Stimulated activated CD8-positive, alpha-beta memory T cell treated with anti-CD3 and anti-CD28 coated beads, Interleukin-2, amount 100 ng/mL, for 48 hours (primary cell): ENCODE results near the gene SYNE3.
A peak's percentile ranks its signal among the peaks of the same experiment; 100 is the strongest.

Source experiments
- DNase-seq, 2 donors: peaks; one replicate each; pipeline ENCODE4 v3.0.0-alpha.2; 2020; ENCODE audit warnings: low read depth in 2 of 2

The SYNE3 gene

DNA sequence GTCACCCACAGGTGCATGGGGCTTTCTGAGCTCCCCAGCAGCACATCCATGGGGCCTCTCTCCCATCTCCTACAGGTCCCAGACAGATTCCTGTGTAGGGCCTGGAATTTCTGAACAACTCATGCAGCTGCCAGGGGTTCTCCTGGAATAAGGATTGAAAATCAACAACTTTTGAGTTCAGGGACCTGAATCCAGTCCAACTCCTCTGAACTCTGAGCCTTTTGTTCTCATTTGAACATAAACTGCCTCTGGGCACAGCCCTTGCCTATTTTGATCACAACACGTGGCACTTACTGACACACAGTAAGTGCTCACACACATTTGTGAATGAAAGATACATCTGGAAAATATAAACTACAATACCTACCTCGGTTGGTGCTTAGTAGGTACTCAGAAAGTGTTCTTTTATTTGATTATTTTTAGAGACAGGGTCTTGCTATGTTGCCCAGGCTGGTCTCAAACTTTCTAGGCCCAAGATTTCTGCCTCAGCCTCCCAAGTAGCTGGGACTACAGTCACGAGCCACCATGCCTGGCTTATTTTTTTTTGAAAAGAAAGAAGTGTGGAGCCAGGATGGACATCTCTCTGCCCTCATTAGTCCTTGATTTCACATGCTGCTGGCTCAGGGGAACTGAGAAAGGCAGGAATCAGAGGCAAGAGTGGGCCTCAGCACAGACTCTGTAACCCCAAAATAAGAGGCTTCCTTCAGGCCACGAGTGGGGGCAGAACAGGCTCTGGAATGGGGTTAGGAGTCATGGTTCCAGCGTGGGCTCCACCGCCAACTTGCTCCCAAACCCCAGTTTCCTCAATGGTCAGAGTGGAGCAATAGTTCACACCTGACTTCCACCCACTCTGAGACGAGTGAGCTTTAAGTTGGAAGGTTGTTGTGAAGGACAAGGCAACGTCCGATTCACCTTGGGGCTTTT is 27.0 kb downstream of the SYNE3 start:
- no peak for DNase-seq

DNA sequence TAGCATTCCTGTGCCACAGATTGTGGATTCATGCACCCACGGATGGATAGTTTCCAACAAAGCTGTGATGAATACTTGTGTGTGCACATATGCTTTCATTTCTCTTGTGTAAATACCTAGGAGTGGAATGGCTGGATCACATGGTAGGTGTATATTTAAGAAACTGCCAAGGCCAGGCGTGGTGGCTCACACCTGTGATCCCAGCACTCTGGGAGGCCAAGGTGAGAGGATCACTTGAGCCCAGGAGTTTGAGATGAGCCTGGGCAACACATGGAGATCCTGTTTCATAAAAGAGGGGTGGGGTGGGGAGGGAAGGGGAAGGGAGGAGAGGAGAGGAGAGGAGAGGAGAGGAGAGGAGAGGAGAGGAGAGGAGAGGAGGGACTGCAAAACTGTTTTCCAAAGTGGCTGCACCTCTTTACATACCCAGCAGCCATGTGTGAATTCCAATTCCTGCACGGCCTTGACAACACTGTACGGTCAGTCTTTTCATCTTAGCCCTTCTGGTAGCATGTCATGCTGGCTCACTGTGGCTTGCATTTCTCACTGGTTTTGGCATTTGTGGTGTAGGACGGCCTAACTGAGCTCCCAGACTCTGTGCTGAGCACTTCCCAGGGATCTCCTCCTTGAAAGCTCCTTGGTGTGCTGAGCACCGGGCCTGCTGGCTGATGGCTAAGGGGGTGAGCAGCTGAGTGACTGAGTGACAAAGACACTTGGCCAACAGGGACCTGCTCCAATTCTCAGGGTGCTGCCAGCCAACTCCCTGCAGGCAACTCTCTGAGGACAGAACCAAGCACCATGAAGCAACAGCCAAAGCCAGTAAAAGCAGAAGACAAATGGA is 27.9 kb downstream of the SYNE3 start:
- DNase-seq: no peak

DNA sequence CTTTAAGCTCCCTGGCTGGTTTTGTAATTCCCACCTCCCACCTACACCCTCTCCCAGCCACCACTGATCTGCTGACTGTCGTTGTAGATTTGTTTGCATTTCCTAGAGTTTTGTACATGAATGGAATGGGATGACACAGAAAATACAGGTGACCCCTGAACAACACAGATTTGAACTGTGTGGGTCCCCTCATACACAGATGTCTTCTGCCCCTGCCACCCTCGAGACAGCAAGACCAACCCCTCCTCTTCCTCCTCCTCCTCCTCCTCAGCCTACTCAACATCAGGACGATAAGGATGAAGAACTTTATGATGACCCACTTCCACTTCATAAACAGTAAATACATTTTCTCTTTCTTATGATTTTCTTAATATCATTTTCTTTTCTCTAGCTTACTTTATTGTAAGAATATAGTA is 28.8 kb downstream of the SYNE3 start:
- DNase-seq: no peak

DNA sequence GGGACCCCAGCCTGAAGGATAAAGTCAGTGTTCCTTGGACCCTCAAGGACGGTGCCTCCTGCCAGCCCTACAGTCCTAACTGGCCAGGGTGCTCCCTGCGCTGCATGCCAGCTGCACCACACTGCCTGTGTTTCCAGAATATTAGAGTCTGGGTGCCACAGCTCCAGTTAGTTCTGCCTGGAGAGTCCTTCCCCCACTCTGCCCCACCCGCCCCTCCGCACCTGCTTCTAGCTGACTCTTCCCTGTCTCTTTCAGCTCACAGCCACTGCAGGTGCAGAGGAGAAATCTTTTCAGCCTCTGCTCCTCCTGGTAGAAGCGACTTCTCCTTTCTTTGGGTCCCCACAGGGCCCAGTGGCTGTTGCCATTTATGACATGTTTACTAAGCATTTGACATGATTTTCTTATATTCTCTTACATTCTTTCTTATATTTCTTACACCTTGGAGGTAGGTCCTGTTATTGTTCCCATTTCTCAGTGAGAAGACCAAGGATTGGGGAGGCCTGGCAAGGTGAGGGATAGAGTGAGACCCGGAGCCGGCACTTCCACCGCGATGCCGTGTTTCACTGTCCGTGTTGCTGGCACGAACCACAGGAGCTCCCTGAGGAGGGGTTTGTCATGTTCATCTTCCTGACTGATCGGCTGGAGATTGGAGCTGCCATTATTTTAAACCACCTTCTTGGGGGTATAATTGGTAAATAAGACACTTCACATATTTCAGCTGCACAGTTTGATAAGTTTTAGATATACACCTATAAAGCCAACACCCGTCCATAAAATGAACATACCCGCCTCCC is 29.4 kb downstream of the SYNE3 start:
- DNase-seq: no peak

DNA sequence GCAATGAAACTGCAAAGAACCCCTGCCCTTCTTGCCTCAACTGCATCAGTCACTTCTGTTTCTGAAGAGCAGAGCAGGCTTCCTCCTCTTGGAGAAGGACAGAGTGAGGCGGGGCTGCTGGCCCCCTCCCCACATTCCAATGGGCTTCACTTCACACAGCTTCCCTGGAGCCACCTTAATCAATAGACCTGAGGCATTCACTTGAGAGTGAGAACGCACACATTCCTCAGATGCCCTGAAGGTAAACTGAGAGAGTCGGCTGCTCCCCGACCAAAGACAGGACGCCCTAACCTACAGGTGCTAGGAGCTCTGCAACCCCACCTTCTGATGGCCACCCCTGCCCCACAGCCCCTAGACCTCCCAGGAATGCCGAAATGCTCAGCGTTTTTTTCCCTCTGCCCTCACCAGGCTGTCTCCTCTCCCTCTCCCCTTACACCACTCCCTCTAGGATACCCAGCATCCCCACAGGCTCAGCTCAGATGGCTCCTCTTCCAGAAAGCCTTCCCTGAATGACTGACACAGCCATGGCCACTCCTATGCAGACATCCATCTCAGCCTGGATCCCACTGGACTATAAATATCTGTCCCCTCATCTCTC is 31.1 kb downstream of the SYNE3 start:
- no peak for DNase-seq

DNA sequence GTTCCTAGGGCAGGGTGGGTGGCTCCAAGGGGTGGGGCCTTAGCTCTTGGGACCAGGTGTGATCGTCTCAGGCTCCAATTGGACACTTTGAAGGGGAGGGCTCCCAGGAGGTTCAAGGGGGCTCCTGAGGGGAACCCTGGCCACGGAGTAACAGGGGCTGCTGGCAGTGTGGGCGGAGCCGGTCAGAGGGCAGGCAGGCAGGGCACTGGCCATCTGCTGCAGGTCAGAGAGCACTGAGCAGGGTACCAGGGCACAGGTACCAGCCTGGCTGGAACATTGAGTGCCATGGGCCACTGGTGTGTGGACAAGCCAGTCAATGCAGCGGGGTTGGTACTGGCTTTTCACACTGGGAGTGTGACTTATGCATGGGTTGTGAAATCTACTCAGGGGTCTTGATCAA is 32.2 kb downstream of the SYNE3 start:
- DNase-seq: no peak

DNA sequence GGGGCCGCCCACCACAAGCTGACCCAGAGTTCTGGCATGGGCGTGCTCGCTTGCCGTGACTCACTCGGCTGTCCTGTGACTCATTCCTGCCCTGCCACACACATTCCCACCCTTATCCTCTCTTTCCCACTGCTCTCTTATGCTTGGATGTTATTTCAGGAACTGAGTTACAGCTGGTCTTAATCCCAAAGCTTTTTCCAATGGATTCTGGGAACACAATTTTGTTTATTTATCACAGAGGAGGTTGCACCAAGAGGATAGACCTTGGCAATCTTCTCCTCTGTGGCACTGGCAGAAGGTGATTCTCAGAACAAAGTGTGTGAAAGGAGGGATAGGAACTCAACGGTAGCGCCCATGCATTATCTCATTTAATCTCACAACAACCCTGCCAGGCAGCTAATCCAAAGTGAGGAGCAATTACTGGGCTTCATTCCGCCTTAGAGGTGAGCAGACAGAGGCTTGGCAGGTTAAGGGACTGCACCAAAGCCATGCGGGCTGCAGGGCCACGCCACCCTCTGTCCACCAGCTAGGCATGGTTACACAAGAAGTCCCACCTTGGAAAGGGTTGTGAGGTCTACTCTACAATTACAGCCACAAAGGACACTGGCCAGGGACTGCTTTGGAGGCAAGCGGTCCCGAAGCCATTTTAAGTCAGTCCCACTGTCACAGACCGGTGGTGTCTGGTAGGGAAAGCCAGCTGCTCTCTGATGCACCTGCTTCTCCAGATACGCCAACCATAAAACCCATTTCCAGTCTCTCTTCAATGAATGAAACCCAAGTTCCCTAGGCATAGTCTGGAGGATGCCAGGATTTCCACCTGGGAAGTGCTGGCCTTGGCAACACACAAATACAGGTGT is 32.9 kb downstream of the SYNE3 start:
- no peak for DNase-seq

DNA sequence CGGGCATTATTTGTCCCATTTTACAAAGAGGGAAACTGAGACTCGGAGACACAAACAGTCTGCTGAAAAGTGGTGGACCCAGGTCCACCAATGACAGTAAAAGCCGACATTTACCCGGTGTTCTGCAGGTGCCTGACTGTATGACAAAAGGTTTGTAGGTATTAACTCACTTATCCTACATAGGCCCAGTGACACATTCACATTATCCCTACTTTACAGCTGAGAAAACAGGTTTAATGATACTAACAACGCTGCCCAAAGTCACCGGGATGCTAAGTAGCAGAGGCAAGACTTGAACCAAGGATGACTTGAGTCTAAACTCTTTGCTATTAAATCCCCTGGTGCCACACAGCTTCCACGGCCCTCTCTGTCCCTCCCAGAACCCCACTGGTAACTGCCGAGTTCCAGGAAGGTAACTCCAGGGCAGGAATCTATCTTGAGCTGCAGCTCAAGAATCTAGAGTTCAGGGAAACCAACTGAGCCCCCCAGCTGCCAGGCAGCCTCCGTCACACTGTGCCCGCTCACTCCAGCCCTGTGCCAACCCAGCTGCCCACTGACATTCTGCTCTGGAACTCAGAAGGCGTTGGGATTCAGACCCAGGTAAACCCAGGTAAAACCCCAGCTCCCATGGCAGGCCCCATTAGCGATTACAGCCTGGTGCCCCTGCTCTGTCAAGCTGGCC is 33.7 kb downstream of the SYNE3 start:
- DNase-seq: no peak

DNA sequence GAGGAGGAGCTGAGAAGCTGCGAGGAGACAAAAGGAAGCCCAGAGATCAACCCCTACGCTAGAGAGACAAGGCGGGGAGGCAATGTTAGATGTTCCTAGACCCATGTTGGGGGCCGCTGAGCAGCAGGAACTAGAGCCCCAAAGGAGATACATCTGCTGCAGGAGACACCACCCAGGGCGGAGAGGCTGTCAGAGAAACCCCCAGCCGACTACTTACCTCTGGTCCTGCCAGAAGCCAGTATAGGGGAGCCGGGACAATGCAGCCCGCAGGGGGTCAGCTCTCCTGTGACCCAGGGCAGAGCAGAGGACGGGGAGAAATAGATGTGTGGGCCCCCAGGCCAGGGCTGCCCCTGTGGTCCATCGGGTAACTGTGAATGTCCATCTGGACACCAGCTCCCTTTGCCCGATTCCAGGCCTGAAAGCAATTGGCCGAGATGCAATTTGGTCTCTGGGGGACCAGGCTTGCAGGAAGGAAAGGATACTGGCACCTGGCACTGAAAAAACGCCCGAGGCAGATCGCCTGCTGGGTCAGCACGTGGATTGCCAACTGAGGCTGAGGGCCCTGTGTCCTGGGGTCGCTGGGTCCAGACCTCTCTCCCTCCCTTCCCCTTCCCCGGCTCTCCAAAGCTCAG is 34.9 kb downstream of the SYNE3 start:
- no peak for DNase-seq

DNA sequence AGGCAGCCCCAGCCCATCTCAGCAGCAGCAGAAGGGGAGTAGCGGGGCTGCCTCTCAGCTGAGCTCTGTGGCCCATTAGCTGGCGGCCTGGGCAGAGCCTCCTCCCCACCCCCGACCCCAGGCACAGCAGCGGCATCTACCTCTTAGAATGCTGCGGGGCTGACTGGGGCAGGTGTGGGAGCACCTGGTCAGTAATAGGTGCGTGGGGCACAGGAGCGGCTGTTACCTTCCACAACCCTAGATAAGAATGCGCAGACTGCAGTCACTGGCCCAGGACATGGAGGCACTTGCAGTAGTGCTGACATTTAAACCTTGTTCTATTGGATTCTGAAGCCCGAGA is 35.6 kb downstream of the SYNE3 start:
- no peak for DNase-seq

DNA sequence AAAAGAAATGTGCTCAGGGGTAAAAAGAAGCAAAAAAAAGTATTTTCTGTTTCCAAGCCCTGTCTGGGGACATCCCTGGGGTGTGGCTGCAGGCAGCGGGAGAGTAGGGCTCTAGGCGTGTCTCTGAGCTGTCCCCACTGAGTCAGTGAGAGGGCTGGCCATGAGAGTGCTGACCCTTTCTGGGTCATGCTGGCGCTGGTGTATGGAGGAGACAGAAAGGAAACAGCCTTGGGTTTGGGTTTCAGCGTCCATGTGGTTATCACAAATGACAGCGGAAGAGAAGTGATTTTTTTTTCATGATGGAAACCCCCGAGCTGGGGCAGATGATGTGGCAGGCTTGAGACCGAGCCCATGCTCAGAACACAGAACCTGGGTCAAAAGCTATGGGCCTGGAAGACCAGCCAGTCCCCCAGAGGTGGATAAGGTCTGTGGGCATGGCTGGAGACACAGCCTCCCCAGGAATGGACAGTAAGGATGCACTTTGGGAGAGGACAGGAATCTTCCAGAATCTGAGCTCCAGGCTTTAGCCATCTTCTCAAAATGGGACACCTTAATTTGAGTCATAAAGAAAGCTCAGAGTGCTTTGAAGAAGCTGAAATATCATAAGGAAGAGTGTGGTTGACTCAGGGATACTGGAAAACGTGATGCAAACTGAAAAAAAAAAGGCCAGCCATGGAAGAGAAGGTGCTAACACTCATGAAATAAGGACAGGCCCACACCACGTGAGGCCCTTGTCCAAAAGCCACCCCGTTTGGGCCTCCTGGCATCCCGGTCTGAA is 36.2 kb downstream of the SYNE3 start:
- DNase-seq: peak in 1 of 2 donors; percentile 18

DNA sequence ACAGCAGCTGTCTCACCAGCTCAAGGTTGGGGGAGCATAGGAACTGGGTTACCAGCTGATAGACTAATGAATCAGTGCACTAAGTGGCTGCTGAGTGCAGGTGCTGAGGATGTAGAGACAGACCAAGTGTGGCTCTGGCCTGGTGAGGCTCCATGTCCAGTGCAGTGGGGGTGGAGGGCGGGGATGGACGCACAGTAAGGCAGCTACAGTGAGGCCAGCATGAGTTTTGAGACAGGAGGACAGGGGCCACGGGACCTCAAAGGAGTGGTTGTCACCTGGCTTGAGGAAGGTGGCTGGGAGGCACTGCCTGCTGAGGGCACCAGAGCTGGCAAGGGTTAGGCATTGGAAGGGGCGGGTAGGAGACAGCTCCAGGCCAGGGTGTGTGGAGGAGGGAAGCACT is 37.0 kb downstream of the SYNE3 start:
- no peak for DNase-seq

DNA sequence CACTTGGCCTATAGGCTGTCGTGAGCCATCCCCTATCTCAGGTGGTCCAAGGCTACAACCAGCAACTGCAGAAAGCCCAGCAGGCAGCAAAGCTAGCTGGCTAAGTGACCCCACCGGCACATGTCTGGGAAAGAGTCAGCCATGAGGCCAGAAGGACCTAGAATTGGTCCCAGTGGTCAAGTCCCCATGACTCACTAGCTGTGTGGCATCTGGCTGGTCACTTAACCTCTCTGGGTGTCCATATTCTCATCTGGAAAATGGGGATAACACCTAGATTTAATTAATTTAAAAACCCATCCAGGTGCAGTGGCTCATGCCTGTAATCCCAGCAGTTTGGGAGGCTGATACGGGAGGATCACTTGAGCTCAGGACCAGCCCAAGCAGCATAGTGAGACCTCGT is 37.6 kb downstream of the SYNE3 start:
- DNase-seq: no peak

DNA sequence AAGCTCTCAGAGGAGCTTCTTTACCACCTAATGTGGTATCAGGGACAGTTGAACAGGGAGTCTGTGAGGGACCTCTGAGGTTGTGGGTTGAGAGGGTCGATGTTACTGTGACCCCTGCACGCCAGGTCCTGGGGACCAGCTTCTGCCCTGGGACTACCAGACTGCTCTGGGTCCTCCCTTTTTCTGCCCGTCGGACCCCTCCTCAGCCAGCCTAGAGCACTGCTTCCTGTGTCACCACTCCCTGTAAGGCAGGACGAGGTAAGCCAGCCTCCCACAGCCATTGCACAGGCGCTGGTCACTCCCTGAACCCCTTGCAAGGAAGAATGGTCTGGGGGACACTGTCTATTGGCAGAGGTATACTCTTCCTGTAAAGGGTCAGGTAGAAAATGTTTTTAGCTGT is 38.1 kb downstream of the SYNE3 start:
- no peak for DNase-seq

DNA sequence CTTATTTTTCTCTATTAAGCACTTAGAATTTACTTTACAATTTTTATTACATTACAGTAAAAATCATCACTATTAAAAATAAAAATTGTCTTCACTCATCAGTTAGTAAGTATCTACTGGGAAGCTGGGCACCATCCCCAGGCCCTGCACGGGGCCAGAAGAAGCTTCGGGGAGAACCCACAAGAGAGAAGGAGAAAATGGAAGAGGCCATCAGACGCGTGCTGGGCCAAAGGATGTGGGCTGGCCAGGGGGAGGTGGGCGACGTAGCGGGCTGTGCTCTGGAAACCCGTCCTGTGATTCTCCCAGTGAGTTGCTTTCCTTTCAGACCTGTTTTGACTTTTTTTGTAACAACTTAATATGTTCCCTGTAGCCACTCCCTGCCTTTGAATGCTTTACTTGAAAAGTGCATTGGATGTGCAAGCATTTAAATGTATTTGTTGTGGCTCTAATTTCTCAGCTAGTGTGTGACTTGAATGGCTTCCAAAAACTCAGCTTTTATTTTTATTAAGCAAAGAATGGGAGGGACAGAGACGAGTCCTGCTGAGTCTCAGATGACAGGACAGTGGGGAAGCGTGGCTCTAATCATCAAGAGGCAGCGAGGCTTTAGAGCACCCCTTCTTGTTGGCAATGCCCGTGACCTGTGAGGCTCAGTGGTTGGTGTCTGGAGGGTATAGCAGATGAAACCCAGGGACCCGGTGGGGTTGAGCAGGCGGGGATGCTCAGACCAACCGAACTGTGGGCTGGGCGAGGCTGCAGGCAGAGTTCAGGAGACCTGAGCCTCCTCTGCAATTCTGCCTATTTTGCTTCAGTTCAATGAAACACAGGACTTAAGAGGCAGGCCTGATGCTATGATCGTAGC is 38.8 kb downstream of the SYNE3 start:
- no peak for DNase-seq

DNA sequence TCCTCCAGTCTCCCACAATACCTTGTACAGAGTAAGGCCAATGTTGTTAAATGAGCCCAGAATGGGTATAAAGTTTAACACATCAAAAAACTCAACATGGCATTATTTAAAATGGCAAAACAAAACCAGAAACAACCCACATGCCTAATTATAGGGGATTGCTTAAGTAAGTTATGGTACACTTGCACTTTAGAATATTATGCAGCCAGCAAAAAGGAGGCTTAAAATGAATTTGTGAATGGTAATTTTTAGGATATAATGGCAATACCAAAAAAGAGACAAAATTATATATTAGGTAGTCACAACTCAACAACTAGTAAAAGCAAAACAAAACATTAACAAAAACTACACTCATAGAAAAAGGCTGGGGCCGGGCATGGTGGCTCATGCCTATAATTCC is 39.7 kb downstream of the SYNE3 start:
- no peak for DNase-seq

DNA sequence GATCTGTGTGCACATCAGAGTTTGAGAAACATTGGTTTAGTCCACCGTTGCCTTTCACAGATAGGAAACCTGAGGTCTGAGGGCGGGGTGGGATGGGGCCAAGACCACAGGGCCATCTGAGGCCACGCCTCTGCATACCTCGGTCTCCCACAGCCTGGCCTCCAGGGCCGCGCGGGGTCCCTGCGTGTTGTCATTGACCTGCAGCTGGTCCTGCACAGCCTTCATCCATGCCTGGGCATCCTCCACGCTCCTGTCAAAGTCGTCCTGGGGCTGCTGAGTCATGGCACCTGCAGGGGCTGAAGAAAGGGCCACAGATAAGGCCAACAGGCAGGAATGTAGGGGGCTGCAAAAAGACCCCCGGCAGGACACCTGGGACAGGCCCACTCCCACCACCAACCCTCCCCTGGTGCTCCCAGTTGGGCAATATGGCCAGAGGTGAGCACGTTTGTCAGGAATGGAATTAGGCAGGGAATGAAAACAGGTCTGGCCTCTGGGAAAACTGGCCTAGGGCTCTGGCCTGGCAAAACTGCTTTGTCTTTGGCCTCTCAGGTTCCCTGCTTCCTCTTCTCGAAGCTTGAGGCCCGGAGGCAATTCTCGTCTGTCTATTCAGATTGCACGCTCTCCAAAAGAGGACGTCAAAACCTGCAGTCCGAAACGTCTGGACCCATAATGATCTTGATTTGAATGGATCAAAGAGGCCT is 40.8 kb downstream of the SYNE3 start:
- DNase-seq: no peak
